Endodermal cell (in vitro differentiated cells): ENCODE results near the gene TTF1. TPM values are rescaled to one million over a fixed set of nuclear protein-coding genes. Genes with fewer than 3 reads are reported as not detected.

Experiments used
- DNase-seq: peaks from one replicate; pipeline ENCODE4 v3.0.0-alpha.2; 2017
- H3K27ac ChIP-seq: 2 replicates; pipeline ENCODE4 v1.5.1; 2013; ENCODE audit warnings: mild to moderate bottlenecking, low read depth, low read length, moderate library complexity
- H3K27me3 ChIP-seq: 2 replicates; pipeline ENCODE4 v1.6.1; 2013; ENCODE audit warnings: mild to moderate bottlenecking, low read length, moderate library complexity; ENCODE audit not compliant: insufficient read depth, control insufficient read depth, poor library complexity, severe bottlenecking
- H3K36me3 ChIP-seq: 2 replicates; pipeline ENCODE4 v1.7.0; 2013; ENCODE audit warnings: mild to moderate bottlenecking, low read length, moderate library complexity; ENCODE audit not compliant: control insufficient read depth, insufficient read depth
- H3K4me1 ChIP-seq: one replicate; pipeline ENCODE4 v1.7.0; 2013; ENCODE audit warnings: low read length; ENCODE audit not compliant: control insufficient read depth, insufficient read depth
- H3K4me3 ChIP-seq: 2 replicates; pipeline ENCODE4 v1.5.1; 2013; ENCODE audit warnings: mild to moderate bottlenecking, low read length, moderate library complexity
- H3K9ac ChIP-seq: 2 replicates; pipeline ENCODE4 v1.6.1; 2013; ENCODE audit warnings: mild to moderate bottlenecking, low read length, moderate library complexity; ENCODE audit not compliant: poor library complexity, severe bottlenecking; ENCODE audit errors: extremely low read depth
- H3K9me3 ChIP-seq: 2 replicates; pipeline ENCODE4 v1.6.1; 2013; ENCODE audit warnings: mild to moderate bottlenecking, low read length, moderate library complexity; ENCODE audit not compliant: control insufficient read depth
- H3K27ac Mint-ChIP-seq: 2 replicates; pipeline ENCODE4 v1.8.0; 2020; ENCODE audit warnings: mixed read lengths
- H3K27me3 Mint-ChIP-seq: 2 replicates; pipeline ENCODE4 v1.8.0; 2021; ENCODE audit warnings: mild to moderate bottlenecking, mixed read lengths; ENCODE audit not compliant: insufficient read depth
- H3K36me3 Mint-ChIP-seq: 2 replicates; pipeline ENCODE4 v1.8.0; 2020; ENCODE audit warnings: low read depth, mixed read lengths
- H3K4me1 Mint-ChIP-seq: 2 replicates; pipeline ENCODE4 v1.8.0; 2020; ENCODE audit warnings: mixed read lengths
- H3K4me3 Mint-ChIP-seq: 2 replicates; pipeline ENCODE4 v1.8.0; 2020; ENCODE audit warnings: mild to moderate bottlenecking, moderate library complexity, mixed read lengths
- H3K9me3 Mint-ChIP-seq: 2 replicates; pipeline ENCODE4 v1.8.0; 2020; ENCODE audit warnings: mild to moderate bottlenecking, mixed read lengths
- WGBS, 2 experiments: methylation state at CpG; one replicate each; pipeline versions ENCODE4 v1.1.5 to v1.1.7; 2013; ENCODE audit warnings: missing lambda C conversion rate in 2 of 2, mixed read lengths in 1 of 2; ENCODE audit not compliant: insufficient coverage in 1 of 2, insufficient read length in 1 of 2; 5-methylcytosine and 5-hydroxymethylcytosine counted together
- total RNA-seq, 2 donors: library from RNA; stranded (reverse); fragmentation: NEBNext Ultra II Directional in 1 of 2; extraction: Animal tissue kit (Norgen Biotek cat#: 25700) in 1 of 2; gene quantifications; 2 replicates in 1 of 2; 3 replicates in 1 of 2; pipeline ENCODE4 v1.2.1, GENCODE V29; 2021
- TF ChIP-seq, protein P1 (sequence below): fragments of 200-600 bp; sonication (generic); conservative IDR thresholded peaks from 2 replicates; pipeline ENCODE4 v1.5.0; 2021; ENCODE audit warnings: antibody characterized with exemption, mild to moderate bottlenecking

TTF1 gene
- total RNA-seq, 2 donors from 2014 or later = 21.0 to 23.7 TPM

DNA sequence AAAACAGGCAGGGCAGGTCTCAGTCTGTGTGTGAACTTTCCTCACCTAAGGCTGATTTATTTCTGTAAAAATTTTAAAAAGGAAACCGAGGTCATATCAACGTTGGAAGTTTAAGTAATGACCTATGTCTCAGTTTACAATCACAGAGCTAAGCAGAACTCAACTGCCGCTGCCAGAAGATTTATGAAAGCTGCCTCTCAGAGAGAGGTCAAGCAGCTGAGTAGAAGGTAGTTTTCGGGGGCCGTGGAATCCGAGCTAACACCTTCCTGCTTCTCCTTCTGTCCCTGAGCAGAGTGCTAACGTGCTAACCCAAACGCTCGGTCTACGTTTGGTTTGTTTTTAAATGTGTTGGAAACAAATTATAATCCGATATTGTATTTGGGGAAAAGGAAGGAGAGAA, 11.1 kb downstream of the TTF1 start:
- Histone ChIP-seq H3K4me1 (no peaks in the 10 kb centered on the region), H3K27me3 (no peaks in the 10 kb centered on the region), H3K9ac (no peak overlapping the region), H3K4me3 (no peak overlapping the region), H3K27ac (no peak overlapping the region), H3K9me3 (peaks cover 7% of the 10 kb centered on the region), H3K36me3 (peaks cover 92% of the 10 kb centered on the region)
- WGBS, 2 experiments = 95 to 100% methylated on average over 7 to 11 of the region's 11 CpGs
- Mint-ChIP-seq H3K27ac (no peak overlapping the region), H3K36me3 (peaks cover 79% of the 10 kb centered on the region), H3K4me1 (no peaks in the 10 kb centered on the region), H3K27me3 (no peaks in the 10 kb centered on the region), H3K4me3 (no peak overlapping the region), H3K9me3 (no peaks in the 10 kb centered on the region)
- no peak for DNase-seq
- TF ChIP-seq, protein P1, sequence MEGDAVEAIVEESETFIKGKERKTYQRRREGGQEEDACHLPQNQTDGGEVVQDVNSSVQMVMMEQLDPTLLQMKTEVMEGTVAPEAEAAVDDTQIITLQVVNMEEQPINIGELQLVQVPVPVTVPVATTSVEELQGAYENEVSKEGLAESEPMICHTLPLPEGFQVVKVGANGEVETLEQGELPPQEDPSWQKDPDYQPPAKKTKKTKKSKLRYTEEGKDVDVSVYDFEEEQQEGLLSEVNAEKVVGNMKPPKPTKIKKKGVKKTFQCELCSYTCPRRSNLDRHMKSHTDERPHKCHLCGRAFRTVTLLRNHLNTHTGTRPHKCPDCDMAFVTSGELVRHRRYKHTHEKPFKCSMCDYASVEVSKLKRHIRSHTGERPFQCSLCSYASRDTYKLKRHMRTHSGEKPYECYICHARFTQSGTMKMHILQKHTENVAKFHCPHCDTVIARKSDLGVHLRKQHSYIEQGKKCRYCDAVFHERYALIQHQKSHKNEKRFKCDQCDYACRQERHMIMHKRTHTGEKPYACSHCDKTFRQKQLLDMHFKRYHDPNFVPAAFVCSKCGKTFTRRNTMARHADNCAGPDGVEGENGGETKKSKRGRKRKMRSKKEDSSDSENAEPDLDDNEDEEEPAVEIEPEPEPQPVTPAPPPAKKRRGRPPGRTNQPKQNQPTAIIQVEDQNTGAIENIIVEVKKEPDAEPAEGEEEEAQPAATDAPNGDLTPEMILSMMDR = no peak

DNA sequence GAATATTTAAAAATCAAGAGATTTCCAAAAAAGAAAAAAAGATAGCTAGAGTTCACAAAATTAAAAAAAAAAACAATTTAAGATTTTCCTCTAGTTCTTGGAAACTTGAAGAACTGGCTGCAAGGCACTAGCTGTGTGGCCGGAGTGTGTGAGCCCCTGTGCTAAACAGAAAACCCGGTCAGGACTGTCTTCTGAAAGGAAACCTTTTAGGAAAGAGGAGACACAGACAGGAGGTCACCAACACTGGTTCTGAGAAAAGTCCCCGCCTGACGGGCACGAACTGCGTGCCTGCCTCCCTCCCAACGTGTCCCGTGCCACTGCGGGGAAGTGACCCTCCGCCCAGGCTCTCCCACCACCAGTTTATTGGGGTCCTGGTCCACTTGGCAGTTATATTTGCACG, 15.2 kb downstream of the TTF1 start:
- no peak for DNase-seq
- TF ChIP-seq, protein P1 = no peak
- H3K27ac ChIP-seq = no peak overlapping the region
- H3K36me3 ChIP-seq = peaks cover 91% of the 10 kb centered on the region
- Mint-ChIP-seq H3K4me3 (no peak overlapping the region), H3K9me3 (no peaks in the 10 kb centered on the region), H3K27ac (no peak overlapping the region), H3K4me1 (no peaks in the 10 kb centered on the region), H3K27me3 (no peaks in the 10 kb centered on the region), H3K36me3 (peaks cover 85% of the 10 kb centered on the region)
- peaks cover 7% of the 10 kb centered on the region for H3K9me3 ChIP-seq
- H3K9ac ChIP-seq = no peak overlapping the region
- 96% methylated on average over 10 to 11 of the region's 11 CpGs for WGBS, 2 experiments
- no peaks in the 10 kb centered on the region for H3K4me1 ChIP-seq
- no peaks in the 10 kb centered on the region for H3K27me3 ChIP-seq
- H3K4me3 ChIP-seq = no peak overlapping the region

DNA sequence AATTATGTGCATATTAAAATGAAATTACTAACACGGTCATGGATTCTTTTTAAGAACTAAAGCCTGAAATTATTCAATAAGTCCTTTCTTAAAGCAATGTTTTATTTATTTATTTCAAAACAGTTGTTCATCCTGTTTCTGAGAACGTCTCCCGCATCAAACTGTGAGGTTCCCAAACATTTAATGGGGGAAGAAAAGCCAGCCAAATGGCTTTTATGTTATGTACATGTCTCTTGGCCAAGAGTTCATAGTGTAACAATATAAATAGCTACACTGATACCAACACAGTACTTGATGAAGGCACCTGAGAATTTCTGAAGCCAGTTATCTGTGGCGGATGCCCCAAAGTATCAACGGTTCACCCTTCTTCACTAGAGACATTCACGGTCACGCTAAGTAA, 15.7 kb downstream of the TTF1 start:
- H3K9ac ChIP-seq = no peak overlapping the region
- Mint-ChIP-seq H3K27ac (no peak overlapping the region), H3K4me3 (no peak overlapping the region), H3K36me3 (peaks cover 84% of the 10 kb centered on the region), H3K9me3 (no peaks in the 10 kb centered on the region), H3K27me3 (no peaks in the 10 kb centered on the region), H3K4me1 (no peaks in the 10 kb centered on the region)
- WGBS, 2 experiments = 82 to 95% methylated on average over 4 to 7 of the region's 7 CpGs
- no peak overlapping the region for H3K4me3 ChIP-seq
- peaks cover 91% of the 10 kb centered on the region for H3K36me3 ChIP-seq
- TF ChIP-seq, protein P1 = no peak
- no peaks in the 10 kb centered on the region for H3K4me1 ChIP-seq
- no peak overlapping the region for H3K27ac ChIP-seq
- no peak for DNase-seq
- no peaks in the 10 kb centered on the region for H3K27me3 ChIP-seq
- H3K9me3 ChIP-seq = peaks cover 7% of the 10 kb centered on the region
